ENCODE data around the gene ANP32B.

The ANP32B gene

DNA sequence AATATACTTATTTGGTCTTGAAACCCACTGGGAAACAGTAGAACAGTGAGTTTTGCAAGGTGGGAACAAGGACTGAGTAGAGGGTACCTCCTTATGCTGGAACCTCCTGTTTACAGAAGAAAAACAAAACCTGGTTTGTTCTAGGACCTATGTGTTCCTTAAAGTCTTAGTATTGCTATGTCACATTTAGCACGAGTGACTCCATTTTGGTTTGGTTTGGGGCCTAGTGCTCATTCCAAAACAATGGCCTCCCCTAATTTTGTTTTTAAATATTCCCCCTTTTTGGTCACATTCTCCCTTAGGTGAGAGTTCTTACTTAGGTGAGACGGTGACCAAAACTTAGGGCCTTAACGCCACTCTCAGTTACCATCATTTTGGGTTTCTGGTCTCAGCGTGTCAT, 67.2 kb downstream of the ANP32B start:
- no peaks in the 10 kb centered on the region for H3K36me3 ChIP-seq
- DNase-seq = no peak
- no peak overlapping the region for H3K4me3 ChIP-seq (ENCODE audit: low read depth, low read length)
- H3K27me3 ChIP-seq (ENCODE audit: insufficient read depth, low read depth, severe bottlenecking) = no peaks in the 10 kb centered on the region
- TF ChIP-seq, protein P1, sequence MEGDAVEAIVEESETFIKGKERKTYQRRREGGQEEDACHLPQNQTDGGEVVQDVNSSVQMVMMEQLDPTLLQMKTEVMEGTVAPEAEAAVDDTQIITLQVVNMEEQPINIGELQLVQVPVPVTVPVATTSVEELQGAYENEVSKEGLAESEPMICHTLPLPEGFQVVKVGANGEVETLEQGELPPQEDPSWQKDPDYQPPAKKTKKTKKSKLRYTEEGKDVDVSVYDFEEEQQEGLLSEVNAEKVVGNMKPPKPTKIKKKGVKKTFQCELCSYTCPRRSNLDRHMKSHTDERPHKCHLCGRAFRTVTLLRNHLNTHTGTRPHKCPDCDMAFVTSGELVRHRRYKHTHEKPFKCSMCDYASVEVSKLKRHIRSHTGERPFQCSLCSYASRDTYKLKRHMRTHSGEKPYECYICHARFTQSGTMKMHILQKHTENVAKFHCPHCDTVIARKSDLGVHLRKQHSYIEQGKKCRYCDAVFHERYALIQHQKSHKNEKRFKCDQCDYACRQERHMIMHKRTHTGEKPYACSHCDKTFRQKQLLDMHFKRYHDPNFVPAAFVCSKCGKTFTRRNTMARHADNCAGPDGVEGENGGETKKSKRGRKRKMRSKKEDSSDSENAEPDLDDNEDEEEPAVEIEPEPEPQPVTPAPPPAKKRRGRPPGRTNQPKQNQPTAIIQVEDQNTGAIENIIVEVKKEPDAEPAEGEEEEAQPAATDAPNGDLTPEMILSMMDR (IDR thresholded peaks at IDR 0.05; ENCODE audit: low read depth, low read length) = no peak
- no peaks in the 10 kb centered on the region for H3K9me3 ChIP-seq (ENCODE audit: severe bottlenecking)
- no peak overlapping the region for H3K27ac ChIP-seq

DNA sequence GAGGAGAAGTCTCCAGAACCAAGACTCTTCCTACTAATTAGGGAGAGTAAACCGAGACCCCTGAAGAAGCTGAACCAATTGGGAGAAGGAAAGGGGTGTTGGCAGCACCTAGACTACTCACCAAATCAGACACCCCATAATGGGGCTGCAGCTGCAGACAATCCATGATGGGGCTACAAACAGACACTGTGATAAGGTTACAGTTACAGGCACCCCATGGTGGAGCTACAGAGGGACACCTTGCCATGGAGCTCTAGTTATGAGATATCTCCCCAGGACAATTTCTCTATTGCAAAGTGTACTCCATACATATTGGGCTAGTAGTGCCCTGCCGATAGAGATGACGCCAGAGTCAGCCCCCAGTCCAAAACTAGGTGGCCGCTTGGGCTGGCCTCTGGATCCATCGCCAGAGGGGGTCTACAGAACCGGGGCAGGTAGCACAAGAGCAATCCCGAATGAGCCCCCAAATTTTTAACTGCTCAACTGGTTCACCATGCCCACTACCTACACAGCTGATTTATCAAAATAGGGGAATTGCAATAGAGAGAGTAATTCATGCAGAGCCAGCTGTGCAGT, 71.3 kb downstream of the ANP32B start:
- Histone ChIP-seq H3K27me3 (ENCODE audit: insufficient read depth, low read depth, severe bottlenecking) (no peaks in the 10 kb centered on the region), H3K27ac (no peak overlapping the region), H3K9me3 (ENCODE audit: severe bottlenecking) (no peaks in the 10 kb centered on the region), H3K36me3 (peaks cover 5% of the 10 kb centered on the region), H3K4me3 (ENCODE audit: low read depth, low read length) (no peak overlapping the region)
- TF ChIP-seq, protein P1 (IDR thresholded peaks at IDR 0.05; ENCODE audit: low read depth, low read length) = no peak
- no peak for DNase-seq

DNA sequence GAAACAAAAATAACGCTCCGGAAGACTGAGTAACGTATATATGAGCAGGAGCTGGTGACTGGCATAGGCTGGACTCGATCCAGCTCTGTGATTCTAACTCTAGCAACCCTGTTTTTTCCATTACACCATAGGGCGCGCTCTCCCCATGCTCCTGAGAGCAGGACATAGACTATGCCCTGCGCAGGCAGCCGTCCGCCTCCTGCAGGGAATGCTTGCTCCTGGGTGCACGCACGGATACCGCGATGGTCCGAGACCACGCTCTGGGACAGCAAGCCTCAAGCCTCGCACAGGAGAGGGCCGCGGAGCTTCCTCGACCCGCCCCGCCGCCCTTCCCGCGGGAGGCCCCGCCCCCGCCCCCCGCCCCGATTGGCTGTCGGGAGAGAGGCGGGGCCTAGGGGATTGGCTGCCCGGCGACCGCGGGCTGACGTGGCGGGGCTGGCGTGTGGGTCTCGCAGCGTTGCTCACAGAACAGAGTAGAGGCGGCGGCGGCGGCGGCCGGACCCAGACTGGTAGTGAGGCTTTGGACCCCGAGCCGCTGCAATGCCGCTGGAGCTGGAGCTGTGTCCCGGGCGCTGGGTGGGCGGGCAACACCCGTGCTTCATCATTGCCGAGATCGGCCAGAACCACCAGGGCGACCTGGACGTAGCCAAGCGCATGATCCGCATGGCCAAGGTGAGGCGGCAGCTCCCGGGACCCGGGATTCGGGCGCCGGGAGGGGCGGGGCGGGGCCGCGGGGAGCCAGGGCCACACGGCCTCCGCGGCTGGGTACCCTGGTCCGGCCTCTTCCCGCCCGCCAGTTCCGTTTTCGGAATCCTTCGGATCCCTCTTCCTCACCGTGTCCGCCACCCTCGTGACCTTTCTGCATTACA, 73.4 kb downstream of the ANP32B start, which contains the start of gene NANS:
NANS (plus strand) TSS at position 464 of the 869 bp plus-strand sequence; CDS start at position 541, 77 bp downstream.
- H3K4me3 ChIP-seq (ENCODE audit: low read depth, low read length) = peak within 1 kb of the TSS; percentile 61
- H3K9me3 ChIP-seq (ENCODE audit: severe bottlenecking) = no peaks in the 10 kb centered on the region
- peak within 1 kb of the TSS; percentile 77 for H3K27ac ChIP-seq
- TF ChIP-seq, protein P1 (IDR thresholded peaks at IDR 0.05; ENCODE audit: low read depth, low read length) = peak; percentile 31
- no peaks in the 10 kb centered on the region for H3K27me3 ChIP-seq (ENCODE audit: insufficient read depth, low read depth, severe bottlenecking)
- peak; percentile 98 for DNase-seq
- H3K36me3 ChIP-seq = peaks cover 15% of the 10 kb centered on the region

DNA sequence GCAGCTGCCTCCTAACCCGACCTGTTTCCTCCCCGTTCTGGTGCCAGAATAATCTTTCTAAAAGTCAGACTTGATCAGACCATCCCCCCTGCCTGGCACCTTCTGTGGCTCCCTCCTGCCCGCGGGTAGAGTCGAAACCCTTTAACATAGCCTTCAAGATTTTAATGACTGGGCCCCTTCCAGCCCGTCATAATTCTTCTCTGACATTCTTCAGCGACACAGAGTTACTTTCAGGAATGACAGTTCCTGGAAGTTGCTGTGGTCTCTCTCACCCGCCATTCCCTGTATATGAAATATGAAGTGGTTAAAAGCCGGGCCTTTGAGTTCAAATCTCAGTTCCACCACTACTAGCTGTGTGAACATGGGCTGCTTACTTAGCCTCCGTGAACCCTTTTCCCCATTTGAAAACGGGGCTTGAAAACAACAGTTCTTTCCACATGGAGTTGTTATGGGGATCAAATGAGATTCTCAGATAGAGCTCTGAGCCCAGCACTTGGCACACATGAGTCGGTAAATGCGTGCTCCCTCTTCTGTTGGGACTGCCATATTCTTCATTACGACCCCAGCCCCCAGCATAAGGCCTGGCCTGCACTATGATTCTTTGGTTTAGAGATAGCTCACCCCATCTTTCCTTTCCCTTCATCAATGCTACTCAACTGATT, 74.1 kb downstream of the ANP32B start:
- DNase-seq = no peak
- H3K9me3 ChIP-seq (ENCODE audit: severe bottlenecking) = no peaks in the 10 kb centered on the region
- no peaks in the 10 kb centered on the region for H3K27me3 ChIP-seq (ENCODE audit: insufficient read depth, low read depth, severe bottlenecking)
- peak overlapping the region; percentile 61 for H3K4me3 ChIP-seq (ENCODE audit: low read depth, low read length)
- H3K27ac ChIP-seq = peak overlapping the region; percentile 71
- peaks cover 22% of the 10 kb centered on the region for H3K36me3 ChIP-seq
- TF ChIP-seq, protein P1 (IDR thresholded peaks at IDR 0.05; ENCODE audit: low read depth, low read length) = no peak

DNA sequence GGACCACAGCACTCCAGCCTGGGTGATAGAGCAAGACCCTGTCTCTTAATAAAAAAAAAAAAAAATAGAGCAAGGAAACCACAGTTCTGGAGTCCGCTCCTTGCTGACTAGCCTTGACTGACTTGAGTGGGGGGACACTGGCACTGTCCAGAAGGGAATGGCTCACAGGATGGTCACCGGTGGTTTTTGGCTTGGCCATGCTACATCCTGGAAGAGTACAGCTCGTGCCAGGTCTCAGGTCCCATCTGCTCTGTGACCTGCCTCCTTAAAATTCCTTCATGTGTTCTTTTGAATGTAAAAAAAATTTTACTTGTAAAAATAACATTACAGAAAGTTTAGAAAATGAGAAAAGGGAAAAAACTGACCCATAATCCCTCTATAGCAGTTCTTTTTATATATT, 79.0 kb downstream of the ANP32B start:
- TF ChIP-seq, protein P1 (IDR thresholded peaks at IDR 0.05; ENCODE audit: low read depth, low read length) = no peak
- no peak for DNase-seq
- Histone ChIP-seq H3K36me3 (peaks cover 62% of the 10 kb centered on the region), H3K27ac (no peak overlapping the region), H3K27me3 (ENCODE audit: insufficient read depth, low read depth, severe bottlenecking) (no peaks in the 10 kb centered on the region), H3K9me3 (ENCODE audit: severe bottlenecking) (no peaks in the 10 kb centered on the region), H3K4me3 (ENCODE audit: low read depth, low read length) (no peak overlapping the region)

All from WERI-Rb-1 (cell line).